Activated T-helper 1 cell treated with anti-CD3 and anti-CD28 coated beads, Interleukin-12 subunit alpha, Interleukin-12 subunit beta, Interleukin-2, Interleukin-4 antibody, amounts not matched to agents 30 ng/mL and 10 ng/mL and 1 ng/mL, durations not matched to agents 14 hours and 24 hours and 36 hours (primary cell): Measurements from ENCODE around the gene MBOAT7. TPM values are rescaled to one million over a fixed set of nuclear protein-coding genes. Genes with fewer than 3 reads are reported as not detected.

Experiments
- total RNA-seq: library from RNA; stranded (reverse); gene quantifications from 2 replicates; pipeline ENCODE4 v1.2.3, GENCODE V29; 2022

MBOAT7 gene
- total RNA-seq, 1 donor from 2014 or later = 263 TPM

Other genes with a start within 250 kb of the MBOAT7 start
- not detected in 2 replicates for gene CACNG8, start 226.6 kb downstream of the MBOAT7 start, total RNA-seq
- not detected in 2 replicates for gene CACNG6, start 197.9 kb downstream of the MBOAT7 start, total RNA-seq
- gene VSTM1, start 125.7 kb downstream of the MBOAT7 start, total RNA-seq = not detected in 2 replicates
- gene TARM1, start 108.2 kb downstream of the MBOAT7 start, total RNA-seq = not detected in 2 replicates
- 0.27 TPM in 1 of 2 replicates, not detected in the other for gene OSCAR, start 88.8 kb downstream of the MBOAT7 start, total RNA-seq
- gene NDUFA3, start 86.7 kb downstream of the MBOAT7 start, total RNA-seq = 110 and 125 TPM in 2 replicates
- gene TFPT, start 73.9 kb downstream of the MBOAT7 start, total RNA-seq = 31.1 and 33.4 TPM in 2 replicates
- 110 and 118 TPM in 2 replicates for gene PRPF31, start 73.8 kb downstream of the MBOAT7 start, total RNA-seq
- gene CNOT3, start 51.8 kb downstream of the MBOAT7 start, total RNA-seq = 70.0 and 73.2 TPM in 2 replicates
- 5.8 and 6.6 TPM in 2 replicates for gene LENG1, start 29.9 kb downstream of the MBOAT7 start, total RNA-seq
- gene TMC4, start 16.4 kb downstream of the MBOAT7 start, total RNA-seq = 0.73 and 0.83 TPM in 2 replicates
- gene TSEN34, start 1.7 kb upstream of the MBOAT7 start, total RNA-seq = 20.1 and 20.9 TPM in 2 replicates
- gene RPS9, start 11.3 kb upstream of the MBOAT7 start, total RNA-seq = 1,475 and 1,511 TPM in 2 replicates
- 0.67 and 0.78 TPM in 2 replicates for gene LILRB3, start 33.4 kb upstream of the MBOAT7 start, total RNA-seq
- gene LILRA6, start 53.2 kb upstream of the MBOAT7 start, total RNA-seq = 0.27 and 0.36 TPM in 2 replicates
- not detected in 2 replicates for gene LILRB5, start 67.7 kb upstream of the MBOAT7 start, total RNA-seq
- not detected in 2 replicates for gene LILRB2, start 91.5 kb upstream of the MBOAT7 start, total RNA-seq
- gene LILRA5, start 123.6 kb upstream of the MBOAT7 start, total RNA-seq = not detected in 2 replicates
- gene LILRA4, start 149.6 kb upstream of the MBOAT7 start, total RNA-seq = not detected in 2 replicates
- 9.2 and 9.4 TPM in 2 replicates for gene LAIR1, start 175.4 kb upstream of the MBOAT7 start, total RNA-seq
- gene TTYH1, start 225.9 kb upstream of the MBOAT7 start, total RNA-seq = 0.49 and 0.59 TPM in 2 replicates